Measurements from ENCODE around the gene HIVEP1. TPM values are rescaled to one million over a fixed set of nuclear protein-coding genes. Genes with fewer than 3 reads are reported as not detected.
"Not testable (repeated sequence)": the region's sequence is repeated elsewhere in the genome, so short reads cannot be mapped to it uniquely, and the experiment has no call there.

Gene HIVEP1
- total RNA-seq, 3 donors from 2014 or later, result 24.8 to 41.3 (median 27.2) TPM

GRCh38 chr6:12152023-12152970 is 140.2 kb downstream of the HIVEP1 start:
- intact Hi-C loops (cut with DNase I; ENCODE audit: low total_unique reads), result loop anchor here (10.0 kb wide), 1 partner anchor 453 kb away; no protein-coding TSS in a partner anchor
- H3K9me3 ChIP-seq, result no peaks in the 10 kb centered on the region
- no peaks in the 10 kb centered on the region for H3K4me1 ChIP-seq
- no peaks in the 10 kb centered on the region for H3K36me3 ChIP-seq
- no peaks in the 10 kb centered on the region for H3K27me3 ChIP-seq
- no peak for DNase-seq (ENCODE audit: low spot score in 2 of 2)
- no peak overlapping the region for H3K27ac ChIP-seq
- TF ChIP-seq POLR2AphosphoS5 (IDR thresholded peaks at IDR 0.05) (no peak), CTCF (IDR thresholded peaks at IDR 0.05) (no peak), POLR2A (IDR thresholded peaks at IDR 0.05) (no peak)
- no peak overlapping the region for H3K4me3 ChIP-seq

- DNase-seq (ENCODE audit: low spot score in 2 of 2); H3K4me1 ChIP-seq; H3K27ac ChIP-seq; H3K4me3 ChIP-seq; H3K27me3 ChIP-seq; H3K9me3 ChIP-seq; H3K36me3 ChIP-seq: not testable (repeated sequence)
- intact Hi-C loops (cut with DNase I; ENCODE audit: low total_unique reads), result loop anchor here (10.0 kb wide), 1 partner anchor 449 kb away; no protein-coding TSS in a partner anchor
Measured at GRCh38 chr6:12155769-12156168, 143.7 kb downstream of the HIVEP1 start.

- no peak for TF ChIP-seq CTCF (IDR thresholded peaks at IDR 0.05)
- TF ChIP-seq POLR2A (IDR thresholded peaks at IDR 0.05), result no peak
- TF ChIP-seq POLR2AphosphoS5 (IDR thresholded peaks at IDR 0.05), result no peak
- H3K4me1 ChIP-seq, result no peaks in the 10 kb centered on the region
- no peak overlapping the region for H3K4me3 ChIP-seq
- H3K27me3 ChIP-seq, result no peaks in the 10 kb centered on the region
- no peaks in the 10 kb centered on the region for H3K9me3 ChIP-seq
- H3K27ac ChIP-seq, result no peak overlapping the region
- intact Hi-C loops (cut with DNase I; ENCODE audit: low total_unique reads), result loop anchor here (10.0 kb wide), 1 partner anchor 446 kb away; no protein-coding TSS in a partner anchor
- H3K36me3 ChIP-seq, result no peaks in the 10 kb centered on the region
- DNase-seq (ENCODE audit: low spot score in 2 of 2), result no peak
Measured at GRCh38 chr6:12158686-12159415, 146.7 kb downstream of the HIVEP1 start.

GRCh38 chr6:12160326-12160725 is 148.2 kb downstream of the HIVEP1 start:
- Histone ChIP-seq H3K9me3 (no peaks in the 10 kb centered on the region), H3K36me3 (no peaks in the 10 kb centered on the region), H3K27me3 (no peaks in the 10 kb centered on the region), H3K27ac (peak overlapping the region in 1 of 2 donors; percentile 56), H3K4me1 (no peaks in the 10 kb centered on the region), H3K4me3 (no peak overlapping the region)
- DNase-seq (ENCODE audit: low spot score in 2 of 2), result no peak
- TF ChIP-seq CTCF (IDR thresholded peaks at IDR 0.05), result no peak
- no peak for TF ChIP-seq POLR2A (IDR thresholded peaks at IDR 0.05)
- no peak for TF ChIP-seq POLR2AphosphoS5 (IDR thresholded peaks at IDR 0.05)
- intact Hi-C loops (cut with DNase I; ENCODE audit: low total_unique reads), result no loop called here

- H3K4me3 ChIP-seq, result no peak overlapping the region
- TF ChIP-seq POLR2A (IDR thresholded peaks at IDR 0.05) (no peak), CTCF (IDR thresholded peaks at IDR 0.05) (no peak), POLR2AphosphoS5 (IDR thresholded peaks at IDR 0.05) (no peak)
- H3K27me3 ChIP-seq, result no peaks in the 10 kb centered on the region
- no peaks in the 10 kb centered on the region for H3K4me1 ChIP-seq
- DNase-seq (ENCODE audit: low spot score in 2 of 2), result no peak
- H3K27ac ChIP-seq, result no peak overlapping the region
- intact Hi-C loops (cut with DNase I; ENCODE audit: low total_unique reads), result no loop called here
- no peaks in the 10 kb centered on the region for H3K36me3 ChIP-seq
- no peaks in the 10 kb centered on the region for H3K9me3 ChIP-seq
Measured at GRCh38 chr6:12162213-12162612, 150.1 kb downstream of the HIVEP1 start.
